SK-N-SH (cell line): ENCODE measurements around the gene HLA-DMA. TPM values are rescaled to one million over a fixed set of nuclear protein-coding genes. Genes with fewer than 3 reads are reported as not detected.

Experiments used
- CTCF ChIA-PET: fragments of 300-600, 350-600 bp; formaldehyde crosslinking; extraction: SDS; loops from one replicate; lab custom pipeline; 2021; lab: Yijun Ruan, JAX
- POLR2A ChIA-PET: fragments of 350-600 bp; sonication (Branson Sonifier 250); formaldehyde crosslinking; extraction: SDS; loops from one replicate; lab custom pipeline; 2020; ENCODE audit warnings: antibody characterized with exemption, inconsistent platforms; lab: Yijun Ruan, JAX
- DNase-seq: peaks from one replicate; pipeline ENCODE4 v3.0.0; 2012
- H2AFZ ChIP-seq: fragments of 200-600 bp; sonication (generic); 2 replicates; pipeline ENCODE4 v1.8.1; 2016; ENCODE audit warnings: antibody characterized with exemption, mild to moderate bottlenecking, low read depth
- H3F3A ChIP-seq: fragments of 200-600 bp; sonication (generic); replicated peaks from 2 replicates; pipeline ENCODE3; 2016; ENCODE audit warnings: antibody characterized with exemption, mild to moderate bottlenecking; ENCODE audit not compliant: insufficient read depth
- H3K27ac ChIP-seq, 2 experiments: fragments of 200-500 bp in 1 of 2; fragments of 200-600 bp in 1 of 2; sonication (Bioruptor generic) in 1 of 2; sonication (generic), shearing (Covaris generic) in 1 of 2; 2 replicates each; pipeline versions ENCODE4 v1.5.1 to v1.6.1; 2014 to 2016; ENCODE audit warnings: low read depth in 2 of 2, inconsistent platforms in 1 of 2, low read length in 1 of 2, mild to moderate bottlenecking in 1 of 2, mixed read lengths in 1 of 2
- H3K27me3 ChIP-seq: fragments of 200-600 bp; sonication (generic), shearing (Covaris generic); 2 replicates; pipeline ENCODE4 v1.6.1; 2016; ENCODE audit warnings: mixed run types; ENCODE audit not compliant: insufficient read depth
- H3K36me3 ChIP-seq, 2 experiments: fragments of 200-500 bp in 1 of 2; fragments of 200-600 bp in 1 of 2; sonication (Bioruptor generic) in 1 of 2; sonication (generic) in 1 of 2; replicated peaks in 1 of 2; 2 replicates each; pipeline versions ENCODE3 to v1.5.1; 2014 to 2016; ENCODE audit warnings: low read length in 1 of 2, mild to moderate bottlenecking in 1 of 2; ENCODE audit not compliant: insufficient read depth in 2 of 2, control insufficient read depth in 1 of 2
- H3K4me1 ChIP-seq, 2 experiments: fragments of 200-500 bp in 1 of 2; fragments of 200-600 bp in 1 of 2; sonication (Bioruptor generic) in 1 of 2; sonication (generic), shearing (Covaris generic) in 1 of 2; 2 replicates each; pipeline versions ENCODE4 v1.5.1 to v1.6.1; 2014 to 2016; ENCODE audit warnings: low read depth in 1 of 2, low read length in 1 of 2, mixed run types in 1 of 2; ENCODE audit not compliant: insufficient read depth in 2 of 2, control insufficient read depth in 1 of 2
- H3K4me2 ChIP-seq: fragments of 200-600 bp; sonication (generic), shearing (Covaris generic); 2 replicates; pipeline ENCODE4 v1.6.1; 2017; ENCODE audit warnings: mixed run types
- H3K4me3 ChIP-seq, 2 experiments: fragments of 200-500 bp in 1 of 2; fragments of 200-600 bp in 1 of 2; sonication (Bioruptor generic) in 1 of 2; sonication (generic), shearing (Covaris generic) in 1 of 2; 2 replicates each; pipeline versions ENCODE4 v1.5.1 to v1.8.1; 2014 to 2016; ENCODE audit warnings: low read depth in 2 of 2, inconsistent platforms in 1 of 2, low read length in 1 of 2, mild to moderate bottlenecking in 1 of 2, mixed read lengths in 1 of 2, moderate library complexity in 1 of 2
- H3K79me2 ChIP-seq: fragments of 200-600 bp; sonication (generic); 2 replicates; pipeline ENCODE4 v1.8.1; 2017; ENCODE audit warnings: mild to moderate bottlenecking; ENCODE audit not compliant: insufficient read depth
- H3K9ac ChIP-seq: fragments of 200-600 bp; sonication (generic); 2 replicates; pipeline ENCODE4 v1.6.1; 2017; ENCODE audit warnings: mixed run types
- H3K9me2 ChIP-seq: fragments of 200-600 bp; sonication (generic); 2 replicates; pipeline ENCODE4 v1.6.1; 2017; ENCODE audit warnings: mixed run types
- H3K9me3 ChIP-seq: fragments of 200-600 bp; sonication (generic); 2 replicates; pipeline ENCODE4 v1.6.1; 2017; ENCODE audit warnings: mixed run types, mild to moderate bottlenecking, moderate library complexity
- H4K20me1 ChIP-seq: fragments of 200-600 bp; sonication (generic); 2 replicates; pipeline ENCODE4 v1.6.1; 2017; ENCODE audit warnings: mild to moderate bottlenecking, mixed run types; ENCODE audit not compliant: insufficient read depth
- CHD2 ChIP-seq: fragments of 150-350 bp; IDR thresholded peaks from 2 replicates; pipeline ENCODE4 v1.6.1; 2018; ENCODE audit warnings: low read length; ENCODE audit not compliant: partially characterized antibody
- ELF1 ChIP-seq: IDR thresholded peaks from 2 replicates; pipeline ENCODE4 v1.4.0; 2012
- EZH2phosphoT487 ChIP-seq: fragments of 200-600 bp; sonication (generic); IDR thresholded peaks from 2 replicates; pipeline ENCODE4 v1.6.1; 2017; ENCODE audit warnings: low read depth, mixed run types, mild to moderate bottlenecking, antibody characterized with exemption, moderate library complexity, borderline replicate concordance
- FOSL2 ChIP-seq: IDR thresholded peaks from 2 replicates; pipeline ENCODE4 v1.4.0; 2012; ENCODE audit warnings: low read depth, mild to moderate bottlenecking, moderate library complexity, borderline replicate concordance
- FOXM1 ChIP-seq: IDR thresholded peaks from 2 replicates; pipeline ENCODE4 v1.4.0; 2012; ENCODE audit warnings: low read depth, mild to moderate bottlenecking
- GABPA ChIP-seq: IDR thresholded peaks from 2 replicates; pipeline ENCODE4 v1.4.0; 2012; ENCODE audit warnings: low read depth, mild to moderate bottlenecking
- GATA2 ChIP-seq: sonication (generic); formaldehyde crosslinking; IDR thresholded peaks from 2 replicates; pipeline ENCODE4 v1.5.0; 2020; ENCODE audit warnings: mild to moderate bottlenecking, missing genetic modification reagents
- MEF2A ChIP-seq: IDR thresholded peaks from 2 replicates; pipeline ENCODE4 v1.4.0; 2012; ENCODE audit warnings: low read depth, borderline replicate concordance
- MXI1 ChIP-seq: IDR thresholded peaks from 2 replicates; pipeline ENCODE4 v1.6.1; 2012; ENCODE audit warnings: mild to moderate bottlenecking, low read depth, low read length, improper control_type of control experiment
- NRF1 ChIP-seq: IDR thresholded peaks from 2 replicates; pipeline ENCODE4 v1.6.1; 2012; ENCODE audit warnings: low read depth, mild to moderate bottlenecking, low read length
- RAD21 ChIP-seq: IDR thresholded peaks from 2 replicates; pipeline ENCODE4 v1.6.1; 2012; ENCODE audit warnings: mild to moderate bottlenecking, low read length
- RCOR1 ChIP-seq: fragments of 150-350 bp; IDR thresholded peaks from 2 replicates; pipeline ENCODE4 v1.6.1; 2017; ENCODE audit warnings: antibody characterized with exemption, low read length
- RXRA ChIP-seq: IDR thresholded peaks from 2 replicates; pipeline ENCODE4 v1.4.0; 2012; ENCODE audit warnings: low read depth, mild to moderate bottlenecking, borderline replicate concordance
- SIN3A ChIP-seq: IDR thresholded peaks from 2 replicates; pipeline ENCODE4 v1.6.1; 2012; ENCODE audit warnings: low read depth, mild to moderate bottlenecking, low read length, moderate library complexity, borderline replicate concordance
- TAF1 ChIP-seq: IDR thresholded peaks from 2 replicates; pipeline ENCODE4 v1.6.1; 2012; ENCODE audit warnings: low read depth, mild to moderate bottlenecking, low read length, moderate library complexity, borderline replicate concordance
- TCF12 ChIP-seq: IDR thresholded peaks from 2 replicates; pipeline ENCODE4 v1.4.0; 2012
- YY1 ChIP-seq: IDR thresholded peaks from 2 replicates; pipeline ENCODE4 v1.4.0; 2012; ENCODE audit warnings: low read depth, mild to moderate bottlenecking
- WGBS: methylation state at CpG from one replicate; pipeline ENCODE4 v1.1.6; 2017; ENCODE audit warnings: low lambda C conversion rate; 5-methylcytosine and 5-hydroxymethylcytosine counted together
- polyA plus RNA-seq, 3 experiments: library from polyadenylated mRNA; depleted of rRNA; stranded (reverse); fragments of >200 nt; gene quantifications; 2 replicates each; pipeline ENCODE4 v1.2.3, GENCODE V29; 2012
- TF ChIP-seq, protein P1 (sequence below): fragments of 200-600 bp; sonication (generic); IDR thresholded peaks from 2 replicates; pipeline ENCODE4 v1.6.1; 2017; ENCODE audit warnings: antibody characterized with exemption, mild to moderate bottlenecking, moderate library complexity
- TF ChIP-seq, protein P2 (sequence below): IDR thresholded peaks from 2 replicates; pipeline ENCODE4; 2012
- TF ChIP-seq, protein P3 (sequence below): IDR thresholded peaks from 2 replicates; pipeline ENCODE4 v1.4.0; 2012; ENCODE audit warnings: low read depth, borderline replicate concordance

HLA-DMA gene
- polyA plus RNA-seq, 1 of the 3 experiments (the other 2 are of a cell fraction) = 1.2 TPM

DNA sequence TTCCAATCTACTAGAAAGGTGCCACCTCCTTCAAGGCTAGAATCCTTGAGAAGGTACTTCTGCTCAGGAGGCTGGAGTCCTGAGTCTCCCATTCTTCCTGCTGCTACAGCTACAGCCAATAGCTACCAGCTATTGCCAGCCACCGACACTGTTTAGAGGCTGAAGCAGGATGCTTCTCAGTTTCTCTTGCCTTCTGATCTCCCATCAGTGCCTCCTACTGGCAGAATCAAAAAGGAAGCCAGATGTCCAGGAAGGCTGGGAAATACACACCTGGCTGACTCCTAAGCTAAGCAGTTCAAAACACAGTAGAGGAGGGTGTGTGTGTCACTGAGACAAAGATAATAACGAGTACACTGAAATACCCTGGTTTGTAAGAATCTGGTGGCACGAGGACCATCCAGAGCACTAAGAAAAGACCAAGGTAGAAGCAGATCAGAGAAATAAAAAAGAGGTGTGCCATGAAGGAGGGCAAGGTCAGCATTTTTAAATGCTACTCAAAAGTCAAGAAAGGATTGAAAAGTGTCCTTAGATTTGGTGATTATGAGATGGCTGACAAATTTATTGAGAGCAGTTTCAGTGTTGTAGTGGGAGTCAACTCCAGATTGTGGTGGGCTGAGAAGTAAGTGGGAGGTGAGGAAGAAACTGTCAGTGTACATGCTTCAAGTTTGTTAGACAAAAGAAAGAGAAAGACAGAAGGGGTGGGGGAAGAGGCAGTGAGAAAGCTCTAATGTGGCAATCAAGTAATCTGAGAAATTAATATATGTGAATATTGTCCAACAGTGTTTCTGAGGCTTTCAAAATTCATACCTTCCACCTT is 2.3 kb upstream of the HLA-DMA start:
- WGBS = 33% methylated on average over 3 of the region's 3 CpGs
- Histone ChIP-seq H3K4me1 (peaks cover 0 to 6% of the 10 kb centered on the region in 2 experiments; a peak in 1 of 4 replicates), H2AFZ (no peak overlapping the region), H3K9me2 (no peaks in the 10 kb centered on the region), H3K27me3 (no peaks in the 10 kb centered on the region), H4K20me1 (no peaks in the 10 kb centered on the region), H3K79me2 (no peaks in the 10 kb centered on the region), H3F3A (no peaks in the 10 kb centered on the region), H3K9me3 (peaks cover 4% of the 10 kb centered on the region; the same call in 1 of the 2 replicates), H3K36me3 (no peaks in the 10 kb centered on the region), H3K9ac (no peak overlapping the region), H3K27ac (no peak overlapping the region), H3K4me2 (no peak overlapping the region), H3K4me3 (no peak overlapping the region)
- DNase-seq = no peak
- ChIA-PET CTCF (interaction anchor here (0.7 to 10.8 kb wide), 11 partner anchors 14 to 363 kb away, joined by 3 to 187 read pairs (median 11); partner anchors contain the start of genes BRD2, HLA-DMB and TAP2), POLR2A (no interaction called here)
- TF ChIP-seq, protein P1, sequence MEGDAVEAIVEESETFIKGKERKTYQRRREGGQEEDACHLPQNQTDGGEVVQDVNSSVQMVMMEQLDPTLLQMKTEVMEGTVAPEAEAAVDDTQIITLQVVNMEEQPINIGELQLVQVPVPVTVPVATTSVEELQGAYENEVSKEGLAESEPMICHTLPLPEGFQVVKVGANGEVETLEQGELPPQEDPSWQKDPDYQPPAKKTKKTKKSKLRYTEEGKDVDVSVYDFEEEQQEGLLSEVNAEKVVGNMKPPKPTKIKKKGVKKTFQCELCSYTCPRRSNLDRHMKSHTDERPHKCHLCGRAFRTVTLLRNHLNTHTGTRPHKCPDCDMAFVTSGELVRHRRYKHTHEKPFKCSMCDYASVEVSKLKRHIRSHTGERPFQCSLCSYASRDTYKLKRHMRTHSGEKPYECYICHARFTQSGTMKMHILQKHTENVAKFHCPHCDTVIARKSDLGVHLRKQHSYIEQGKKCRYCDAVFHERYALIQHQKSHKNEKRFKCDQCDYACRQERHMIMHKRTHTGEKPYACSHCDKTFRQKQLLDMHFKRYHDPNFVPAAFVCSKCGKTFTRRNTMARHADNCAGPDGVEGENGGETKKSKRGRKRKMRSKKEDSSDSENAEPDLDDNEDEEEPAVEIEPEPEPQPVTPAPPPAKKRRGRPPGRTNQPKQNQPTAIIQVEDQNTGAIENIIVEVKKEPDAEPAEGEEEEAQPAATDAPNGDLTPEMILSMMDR = peak; percentile 43
- TF ChIP-seq RAD21 = no peak; the same call in 1 of the 2 replicates
- no peak for TF ChIP-seq ELF1

- no peak for TF ChIP-seq NRF1
- no peak for TF ChIP-seq ELF1
- no peak for TF ChIP-seq CHD2
- TF ChIP-seq FOSL2 = no peak
- TF ChIP-seq, protein P2, sequence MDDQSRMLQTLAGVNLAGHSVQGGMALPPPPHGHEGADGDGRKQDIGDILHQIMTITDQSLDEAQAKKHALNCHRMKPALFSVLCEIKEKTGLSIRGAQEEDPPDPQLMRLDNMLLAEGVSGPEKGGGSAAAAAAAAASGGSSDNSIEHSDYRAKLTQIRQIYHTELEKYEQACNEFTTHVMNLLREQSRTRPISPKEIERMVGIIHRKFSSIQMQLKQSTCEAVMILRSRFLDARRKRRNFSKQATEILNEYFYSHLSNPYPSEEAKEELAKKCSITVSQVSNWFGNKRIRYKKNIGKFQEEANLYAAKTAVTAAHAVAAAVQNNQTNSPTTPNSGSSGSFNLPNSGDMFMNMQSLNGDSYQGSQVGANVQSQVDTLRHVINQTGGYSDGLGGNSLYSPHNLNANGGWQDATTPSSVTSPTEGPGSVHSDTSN = no peak
- TF ChIP-seq RCOR1 = no peak
- no peak for TF ChIP-seq TAF1
- no peak for TF ChIP-seq GATA2 (CRISPR knock-in tag)
- no peak for TF ChIP-seq EZH2phosphoT487
- TF ChIP-seq TCF12 = no peak
- no peak for TF ChIP-seq GABPA
- TF ChIP-seq, protein P3, sequence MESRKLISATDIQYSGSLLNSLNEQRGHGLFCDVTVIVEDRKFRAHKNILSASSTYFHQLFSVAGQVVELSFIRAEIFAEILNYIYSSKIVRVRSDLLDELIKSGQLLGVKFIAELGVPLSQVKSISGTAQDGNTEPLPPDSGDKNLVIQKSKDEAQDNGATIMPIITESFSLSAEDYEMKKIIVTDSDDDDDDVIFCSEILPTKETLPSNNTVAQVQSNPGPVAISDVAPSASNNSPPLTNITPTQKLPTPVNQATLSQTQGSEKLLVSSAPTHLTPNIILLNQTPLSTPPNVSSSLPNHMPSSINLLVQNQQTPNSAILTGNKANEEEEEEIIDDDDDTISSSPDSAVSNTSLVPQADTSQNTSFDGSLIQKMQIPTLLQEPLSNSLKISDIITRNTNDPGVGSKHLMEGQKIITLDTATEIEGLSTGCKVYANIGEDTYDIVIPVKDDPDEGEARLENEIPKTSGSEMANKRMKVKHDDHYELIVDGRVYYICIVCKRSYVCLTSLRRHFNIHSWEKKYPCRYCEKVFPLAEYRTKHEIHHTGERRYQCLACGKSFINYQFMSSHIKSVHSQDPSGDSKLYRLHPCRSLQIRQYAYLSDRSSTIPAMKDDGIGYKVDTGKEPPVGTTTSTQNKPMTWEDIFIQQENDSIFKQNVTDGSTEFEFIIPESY = no peak
- no peak for TF ChIP-seq RXRA
- no peak for TF ChIP-seq FOXM1
- TF ChIP-seq YY1 = no peak
- TF ChIP-seq MEF2A = no peak
- TF ChIP-seq SIN3A = no peak
- TF ChIP-seq MXI1 = no peak
- Histone ChIP-seq H3K9me3 (peaks cover 4% of the 10 kb centered on the region; the same call in 1 of the 2 replicates), H3K27me3 (no peaks in the 10 kb centered on the region), H3K4me3 (no peak overlapping the region), H3K79me2 (no peaks in the 10 kb centered on the region), H2AFZ (no peak overlapping the region), H3K4me1 (peaks cover 0 to 6% of the 10 kb centered on the region in 2 experiments; a peak in 1 of 4 replicates), H3K4me2 (no peak overlapping the region), H3K27ac (no peak overlapping the region), H3K9me2 (no peaks in the 10 kb centered on the region), H4K20me1 (no peaks in the 10 kb centered on the region), H3K9ac (no peak overlapping the region), H3F3A (no peaks in the 10 kb centered on the region), H3K36me3 (no peaks in the 10 kb centered on the region)
- DNase-seq = no peak
- ChIA-PET POLR2A (interaction anchor here (1.3 kb wide), 1 partner anchor 18 kb away, joined by 7 read pairs; no protein-coding TSS in a partner anchor), CTCF (interaction anchor here (0.7 to 10.8 kb wide), 19 partner anchors 9 to 364 kb away, joined by 3 to 187 read pairs (median 6); partner anchors contain the start of genes BRD2, HLA-DMB, PSMB9 and TAP1)
- 62% methylated on average over 4 of the region's 4 CpGs for WGBS
Measured at GRCh38 chr6:32954267-32954666, 1.4 kb upstream of the HLA-DMA start.
